Neuronal stem cell (in vitro differentiated cells): Measurements from ENCODE around the gene WDR18.

ENCODE experiments used
- DNase-seq: peaks from one replicate; pipeline ENCODE4 v3.0.0-alpha.2; 2013; ENCODE audit warnings: low spot score
- H2AFZ ChIP-seq: one replicate; pipeline ENCODE4 v1.6.1; 2013; ENCODE audit warnings: mild to moderate bottlenecking, low read length, inconsistent platforms
- H2AK5ac ChIP-seq: 2 replicates; pipeline ENCODE4 v1.6.1; 2013; ENCODE audit warnings: low read depth, mild to moderate bottlenecking, inconsistent platforms, low read length, moderate library complexity, mixed read lengths
- H2BK120ac ChIP-seq: 2 replicates; pipeline ENCODE4 v1.6.1; 2013; ENCODE audit warnings: low read depth, mild to moderate bottlenecking, inconsistent platforms, low read length, moderate library complexity, mixed read lengths
- H2BK12ac ChIP-seq: one replicate; pipeline ENCODE4 v1.6.1; 2013; ENCODE audit warnings: low read length, inconsistent platforms
- H2BK15ac ChIP-seq: 2 replicates; pipeline ENCODE4 v1.6.1; 2013; ENCODE audit warnings: mild to moderate bottlenecking, low read length, inconsistent platforms, mixed read lengths
- H2BK5ac ChIP-seq: one replicate; pipeline ENCODE4 v1.6.1; 2013; ENCODE audit warnings: inconsistent platforms, mild to moderate bottlenecking, low read length, moderate library complexity
- H3K14ac ChIP-seq: one replicate; pipeline ENCODE4 v1.6.1; 2013; ENCODE audit warnings: low read length, inconsistent platforms
- H3K18ac ChIP-seq: 2 replicates; pipeline ENCODE4 v1.6.1; 2013; ENCODE audit warnings: low read length, inconsistent platforms
- H3K23ac ChIP-seq: 2 replicates; pipeline ENCODE4 v1.6.1; 2013; ENCODE audit warnings: low read depth, mild to moderate bottlenecking, mixed read lengths, low read length, inconsistent platforms; ENCODE audit not compliant: poor library complexity
- H3K27ac ChIP-seq: replicated peaks from 3 replicates; pipeline ENCODE4 v1.5.1; 2013; ENCODE audit warnings: low read length, inconsistent platforms
- H3K27me3 ChIP-seq, 3 experiments: 2 replicates each; pipeline ENCODE4 v1.6.1; 2013; ENCODE audit warnings: low read length in 3 of 3, mild to moderate bottlenecking in 2 of 3, inconsistent platforms in 1 of 3, low read depth in 1 of 3, mixed read lengths in 1 of 3, moderate library complexity in 1 of 3; ENCODE audit not compliant: control insufficient read depth in 3 of 3, insufficient read depth in 3 of 3
- H3K36me3 ChIP-seq, 2 donors: replicated peaks in 1 of 2; 2 replicates each; pipeline ENCODE4 v1.6.1; 2013; ENCODE audit warnings: low read length in 2 of 2; ENCODE audit not compliant: control insufficient read depth in 2 of 2, insufficient read depth in 2 of 2
- H3K4ac ChIP-seq: 2 replicates; pipeline ENCODE4 v1.6.1; 2013; ENCODE audit warnings: inconsistent platforms, mild to moderate bottlenecking, low read length, moderate library complexity
- H3K4me1 ChIP-seq, 2 donors: 1 replicate in 1 of 2; 2 replicates in 1 of 2; pipeline ENCODE4 v1.6.1; 2013; ENCODE audit warnings: low read length in 2 of 2, low read depth in 1 of 2; ENCODE audit not compliant: control insufficient read depth in 2 of 2, insufficient read depth in 1 of 2
- H3K4me2 ChIP-seq: one replicate; pipeline ENCODE4 v1.6.1; 2013; ENCODE audit warnings: mild to moderate bottlenecking, low read length, inconsistent platforms; ENCODE audit not compliant: insufficient read depth, poor library complexity, severe bottlenecking
- H3K4me3 ChIP-seq, 2 donors: 2 replicates each; pipeline ENCODE4 v1.5.1; 2013; ENCODE audit warnings: low read length in 2 of 2, mild to moderate bottlenecking in 2 of 2, inconsistent platforms in 1 of 2, moderate library complexity in 1 of 2
- H3K79me1 ChIP-seq: one replicate; pipeline ENCODE4 v1.6.1; 2013; ENCODE audit warnings: low read depth, mild to moderate bottlenecking, inconsistent platforms, low read length, moderate library complexity
- H3K9ac ChIP-seq: one replicate; pipeline ENCODE4 v1.6.1; 2013; ENCODE audit warnings: mild to moderate bottlenecking, low read depth, low read length, inconsistent platforms; ENCODE audit not compliant: poor library complexity
- H3K9me3 ChIP-seq, 2 donors: replicated peaks in 1 of 2; 2 replicates each; pipeline versions ENCODE3 to v1.6.1; 2013; ENCODE audit warnings: low read length in 2 of 2, mild to moderate bottlenecking in 2 of 2, inconsistent platforms in 1 of 2, low read depth in 1 of 2, mixed read lengths in 1 of 2, moderate library complexity in 1 of 2; ENCODE audit not compliant: control insufficient read depth in 2 of 2, insufficient read depth in 1 of 2
- H4K8ac ChIP-seq: one replicate; pipeline ENCODE4 v1.6.1; 2013; ENCODE audit warnings: low read depth, mild to moderate bottlenecking, inconsistent platforms, low read length, moderate library complexity
- H4K91ac ChIP-seq: one replicate; pipeline ENCODE4 v1.6.1; 2013; ENCODE audit warnings: low read length, low read depth, mild to moderate bottlenecking, inconsistent platforms; ENCODE audit not compliant: poor library complexity
- WGBS, 2 donors: extraction: QIAGEN DNeasy Blood & Tissue Kit; methylation state at CpG; one replicate each; pipeline ENCODE4 v1.1.7; 2013; ENCODE audit warnings: missing lambda C conversion rate in 2 of 2, mixed read lengths in 1 of 2; ENCODE audit not compliant: insufficient read length in 2 of 2, insufficient replicate concordance in 1 of 2; ENCODE audit errors: extremely low coverage in 2 of 2; 5-methylcytosine and 5-hydroxymethylcytosine counted together

Gene WDR18

GRCh38 chr19:947707-948539 is 36.2 kb upstream of the WDR18 start:
- Histone ChIP-seq H3K4me1 (peaks cover 4 to 6% of the 10 kb centered on the region in 2 donors), H3K9me3 (peaks cover 0 to 3% of the 10 kb centered on the region in 2 donors), H3K14ac (no peak overlapping the region), H2BK120ac (no peak overlapping the region), H2BK15ac (no peak overlapping the region), H4K91ac (no peak overlapping the region), H3K36me3 (peaks cover 16 to 31% of the 10 kb centered on the region in 2 donors), H2BK5ac (no peak overlapping the region), H3K4ac (no peak overlapping the region), H2BK12ac (no peak overlapping the region), H2AK5ac (peak overlapping the region; percentile 70), H2AFZ (no peak overlapping the region), H3K79me1 (peaks cover 34% of the 10 kb centered on the region), H3K9ac (no peak overlapping the region), H3K27me3 (no peaks in the 10 kb centered on the region), H3K27ac (no peak overlapping the region), H3K18ac (peak overlapping the region; percentile 27), H3K4me2 (no peak overlapping the region), H4K8ac (no peak overlapping the region), H3K23ac (no peak overlapping the region), H3K4me3 (no peak overlapping the region)
- DNase-seq, result no peak
- no CpG with 5 or more reads among the region's 47 CpGs for WGBS, 2 donors

GRCh38 chr19:948842-949496 is 35.2 kb upstream of the WDR18 start:
- H2AFZ ChIP-seq, result no peak overlapping the region
- H3K9me3 ChIP-seq, result no peaks in the 10 kb centered on the region
- H3K4me1 ChIP-seq, result peaks cover 10 to 13% of the 10 kb centered on the region in 2 donors
- H2BK15ac ChIP-seq, result no peak overlapping the region
- H3K36me3 ChIP-seq, result peaks cover 10 to 23% of the 10 kb centered on the region in 2 donors
- H3K4me3 ChIP-seq, result no peak overlapping the region
- H2BK120ac ChIP-seq, result no peak overlapping the region
- no peak overlapping the region for H2BK12ac ChIP-seq
- no peak overlapping the region for H3K4me2 ChIP-seq
- H3K9ac ChIP-seq, result no peak overlapping the region
- H4K8ac ChIP-seq, result no peak overlapping the region
- no peak overlapping the region for H3K4ac ChIP-seq
- no peaks in the 10 kb centered on the region for H3K27me3 ChIP-seq
- H3K79me1 ChIP-seq, result peaks cover 34% of the 10 kb centered on the region
- no peak overlapping the region for H3K14ac ChIP-seq
- no peak overlapping the region for H3K23ac ChIP-seq
- H2BK5ac ChIP-seq, result no peak overlapping the region
- no CpG with 5 or more reads among the region's 25 CpGs for WGBS, 2 donors
- no peak overlapping the region for H2AK5ac ChIP-seq
- H3K27ac ChIP-seq, result no peak overlapping the region
- H4K91ac ChIP-seq, result no peak overlapping the region
- no peak for DNase-seq
- no peak overlapping the region for H3K18ac ChIP-seq

- WGBS, 2 donors, result no CpG with 5 or more reads among the region's 17 CpGs
- DNase-seq, result no peak
- H3K23ac ChIP-seq, result no peak overlapping the region
- H3K4ac ChIP-seq, result no peak overlapping the region
- no peak overlapping the region for H3K27ac ChIP-seq
- peak overlapping the region; percentile 46 for H2BK12ac ChIP-seq
- no peak overlapping the region for H2BK5ac ChIP-seq
- no peak overlapping the region for H3K4me2 ChIP-seq
- no peak overlapping the region for H2BK15ac ChIP-seq
- peaks cover 31% of the 10 kb centered on the region for H3K79me1 ChIP-seq
- H3K18ac ChIP-seq, result no peak overlapping the region
- H3K27me3 ChIP-seq, result no peaks in the 10 kb centered on the region
- H2AK5ac ChIP-seq, result no peak overlapping the region
- peak overlapping the region; percentile 84 for H3K14ac ChIP-seq
- no peak overlapping the region for H3K4me3 ChIP-seq
- H2AFZ ChIP-seq, result no peak overlapping the region
- H4K91ac ChIP-seq, result no peak overlapping the region
- H3K9ac ChIP-seq, result peak overlapping the region; percentile 70
- no peaks in the 10 kb centered on the region for H3K9me3 ChIP-seq
- H2BK120ac ChIP-seq, result no peak overlapping the region
- H3K4me1 ChIP-seq, result peaks cover 19 to 25% of the 10 kb centered on the region in 2 donors
- peak overlapping the region; percentile 65 for H4K8ac ChIP-seq
- peaks cover 7 to 16% of the 10 kb centered on the region in 2 donors for H3K36me3 ChIP-seq
Observed at GRCh38 chr19:950352-951066, 33.6 kb upstream of the WDR18 start.
